ENCODE data around the gene SPARC.
"Not testable (repeated sequence)": the region's sequence is repeated elsewhere in the genome, so short reads cannot be mapped to it uniquely, and the experiment has no call there.

Gene SPARC

GRCh38 chr5:151700296-151700695 lies 13.6 kb upstream of the SPARC start:
- DNase-seq, result no peak

DNA sequence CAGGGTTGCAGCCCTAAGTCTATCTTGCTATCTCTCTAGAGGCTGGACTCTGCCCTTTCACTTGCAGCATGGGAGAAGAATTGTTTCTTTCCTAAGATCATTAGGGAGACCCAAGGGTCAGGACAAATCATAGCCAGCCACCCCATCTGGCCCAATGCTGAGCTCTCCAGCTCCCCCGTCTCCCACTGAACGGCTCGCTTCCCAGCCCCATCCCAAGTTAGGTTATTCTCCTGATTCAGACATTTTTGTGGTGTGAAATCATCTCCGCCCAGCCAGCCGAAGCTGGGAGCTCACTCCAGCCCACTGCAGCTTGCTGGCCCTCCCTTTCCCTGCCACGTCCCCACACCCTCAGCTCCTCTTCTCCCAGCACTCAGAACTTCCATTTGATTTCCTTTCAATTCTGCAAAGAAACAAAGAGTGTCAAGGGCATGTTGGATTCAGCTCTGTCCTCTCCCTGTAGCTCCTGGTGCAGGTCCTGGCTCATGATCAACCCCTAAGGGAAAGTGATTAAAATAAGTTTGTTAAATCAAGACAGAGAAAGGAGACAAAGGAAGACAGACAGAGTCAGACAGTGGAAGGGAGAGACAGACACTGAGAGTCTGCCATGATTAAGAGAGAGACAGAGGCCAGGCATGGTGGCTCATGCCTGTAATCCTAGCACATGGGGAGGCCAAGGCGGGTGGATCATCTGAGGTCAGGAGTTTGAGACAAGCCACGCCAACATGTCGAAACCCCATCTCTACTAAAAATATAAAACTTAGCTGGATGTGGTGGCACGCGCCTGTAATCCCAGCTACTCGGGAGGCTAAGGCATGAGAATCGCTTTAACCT lies 12.6 kb upstream of the SPARC start:
- no peak for DNase-seq

DNA sequence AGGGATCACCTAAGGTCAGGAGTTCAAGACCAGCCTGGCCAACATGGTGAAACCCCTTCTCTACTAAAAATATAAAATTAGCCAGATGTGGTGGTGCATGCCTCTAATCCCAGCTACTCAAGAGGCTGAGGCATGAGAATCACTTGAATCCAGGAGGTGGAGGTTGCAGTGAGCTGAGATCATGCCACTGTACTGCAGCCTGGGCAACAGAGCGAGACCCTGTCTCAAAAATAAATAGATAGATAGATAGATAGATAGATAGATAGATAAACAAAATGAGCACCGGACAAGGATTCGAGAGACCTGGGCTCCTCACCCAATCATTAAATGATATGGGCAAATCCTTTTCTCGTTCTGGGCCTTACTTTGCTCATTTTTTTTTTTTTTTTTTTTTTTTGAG lies 11.4 kb upstream of the SPARC start:
- DNase-seq, result not testable (repeated sequence)

DNA sequence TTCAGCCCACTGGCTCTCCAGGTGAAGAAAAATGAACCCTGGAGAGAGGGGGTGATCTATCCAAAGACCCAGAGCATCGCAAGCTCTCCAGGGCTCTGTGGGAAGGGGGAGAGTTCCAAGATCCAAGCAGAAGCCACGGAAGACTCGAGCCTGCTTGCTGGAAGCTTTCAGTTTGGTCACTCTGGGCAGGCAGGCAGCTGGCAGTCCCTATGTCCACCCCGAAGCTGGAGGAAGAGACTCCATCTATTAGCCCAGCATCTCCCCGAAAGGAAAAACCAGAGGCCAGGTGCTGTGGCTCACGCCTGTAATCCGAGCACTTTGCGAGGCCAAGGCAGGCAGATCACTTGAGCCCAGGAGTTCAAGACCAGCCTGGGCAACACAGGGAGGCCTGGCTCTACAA lies 10.7 kb upstream of the SPARC start:
- DNase-seq, result no peak

DNA sequence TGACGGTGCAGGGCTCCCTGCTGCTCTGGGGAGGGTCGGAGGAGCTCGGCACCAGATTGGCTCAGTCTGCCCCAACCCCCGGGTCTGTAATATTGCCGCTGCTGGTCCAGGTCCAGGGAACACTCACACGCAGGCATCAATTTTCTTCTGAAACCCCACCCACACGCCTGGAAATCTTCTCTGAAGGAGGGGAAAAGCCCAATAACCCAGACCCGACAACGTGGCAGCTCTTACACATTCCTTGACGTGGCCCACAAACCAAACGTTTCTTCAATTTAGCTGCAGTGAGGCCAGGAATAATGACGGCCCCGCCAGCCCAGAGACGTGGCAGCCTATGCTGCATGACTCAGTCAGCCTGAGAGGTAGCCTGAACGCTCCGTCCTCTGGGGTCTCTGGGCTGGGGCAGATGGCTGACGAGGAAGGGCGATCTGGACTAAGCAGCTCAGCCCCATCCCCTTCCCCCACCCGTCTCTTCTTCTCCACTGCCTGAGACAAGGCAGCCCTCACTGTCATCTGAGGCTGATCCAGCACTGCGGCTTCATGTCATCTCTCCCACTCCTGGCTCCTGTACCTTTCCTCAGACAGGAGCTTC lies 9.9 kb upstream of the SPARC start:
- no peak for DNase-seq

DNA sequence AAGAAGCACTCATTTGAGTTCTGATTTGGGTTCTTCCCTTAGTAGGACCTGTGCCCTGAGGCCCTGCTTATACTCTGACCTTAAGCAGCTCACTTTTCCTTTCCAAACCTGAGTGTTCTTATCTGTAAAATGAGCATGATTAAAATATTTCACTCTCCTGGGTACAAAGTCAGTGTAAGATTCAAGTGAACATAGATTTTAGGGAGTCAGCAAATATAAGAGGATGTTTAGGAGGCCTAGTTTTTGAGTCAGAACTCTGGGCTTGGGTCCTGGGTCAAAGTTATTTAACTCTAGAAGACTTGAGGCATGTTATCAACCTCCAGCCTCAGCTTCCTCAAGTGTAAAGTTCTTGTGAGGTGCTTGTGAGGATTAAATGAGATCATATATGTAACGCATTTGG lies 8.7 kb upstream of the SPARC start:
- no peak for DNase-seq

DNA sequence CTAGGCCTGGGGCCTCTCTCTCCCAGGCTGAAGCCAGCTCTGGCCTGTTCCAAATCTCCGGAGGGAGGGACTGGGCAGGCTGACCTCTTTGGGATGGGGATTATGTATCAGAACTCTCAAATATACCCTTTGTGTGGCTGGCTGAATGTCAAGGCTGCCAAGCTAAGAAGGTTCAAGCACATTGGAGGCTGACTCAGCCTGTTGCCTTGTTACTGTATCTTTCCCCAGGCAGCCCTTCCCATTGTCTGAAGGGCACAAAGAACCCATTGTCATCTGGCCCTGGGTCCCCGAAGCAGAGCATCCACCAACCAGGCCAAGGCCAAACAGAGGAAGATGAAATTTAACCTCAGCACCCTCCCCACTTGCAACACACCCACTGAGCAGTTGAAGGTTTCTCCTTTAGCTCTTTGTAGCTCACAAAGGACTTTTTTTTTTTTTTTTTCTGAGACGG lies 7.3 kb upstream of the SPARC start:
- no peak for DNase-seq

- no peak for DNase-seq
Measured at GRCh38 chr5:151692312-151692711, 5.6 kb upstream of the SPARC start.

GRCh38 chr5:151691706-151692105 lies 5.0 kb upstream of the SPARC start:
- DNase-seq, result no peak

GRCh38 chr5:151689591-151689990 lies 2.9 kb upstream of the SPARC start:
- DNase-seq, result not testable (repeated sequence)

DNA sequence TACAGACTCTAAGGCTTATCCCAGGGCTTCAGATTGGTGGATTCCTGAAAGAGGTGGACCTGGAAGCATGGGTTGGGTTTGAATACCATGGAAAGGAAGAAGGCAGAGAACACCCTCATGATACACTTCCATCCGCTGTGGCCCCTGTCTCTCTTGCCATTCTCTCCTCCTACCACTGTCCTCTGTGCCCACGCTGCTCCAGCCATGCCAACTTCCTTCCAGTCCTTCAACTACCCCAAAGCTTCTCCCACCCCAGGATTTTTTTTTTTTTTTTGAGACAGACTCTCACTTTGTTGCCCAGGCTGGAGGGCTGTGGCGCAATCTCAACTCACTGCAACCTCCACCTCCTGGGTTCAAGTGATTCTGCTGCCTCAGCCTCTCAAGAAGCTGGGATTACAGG lies 1.7 kb upstream of the SPARC start:
- DNase-seq, result no peak

DNA sequence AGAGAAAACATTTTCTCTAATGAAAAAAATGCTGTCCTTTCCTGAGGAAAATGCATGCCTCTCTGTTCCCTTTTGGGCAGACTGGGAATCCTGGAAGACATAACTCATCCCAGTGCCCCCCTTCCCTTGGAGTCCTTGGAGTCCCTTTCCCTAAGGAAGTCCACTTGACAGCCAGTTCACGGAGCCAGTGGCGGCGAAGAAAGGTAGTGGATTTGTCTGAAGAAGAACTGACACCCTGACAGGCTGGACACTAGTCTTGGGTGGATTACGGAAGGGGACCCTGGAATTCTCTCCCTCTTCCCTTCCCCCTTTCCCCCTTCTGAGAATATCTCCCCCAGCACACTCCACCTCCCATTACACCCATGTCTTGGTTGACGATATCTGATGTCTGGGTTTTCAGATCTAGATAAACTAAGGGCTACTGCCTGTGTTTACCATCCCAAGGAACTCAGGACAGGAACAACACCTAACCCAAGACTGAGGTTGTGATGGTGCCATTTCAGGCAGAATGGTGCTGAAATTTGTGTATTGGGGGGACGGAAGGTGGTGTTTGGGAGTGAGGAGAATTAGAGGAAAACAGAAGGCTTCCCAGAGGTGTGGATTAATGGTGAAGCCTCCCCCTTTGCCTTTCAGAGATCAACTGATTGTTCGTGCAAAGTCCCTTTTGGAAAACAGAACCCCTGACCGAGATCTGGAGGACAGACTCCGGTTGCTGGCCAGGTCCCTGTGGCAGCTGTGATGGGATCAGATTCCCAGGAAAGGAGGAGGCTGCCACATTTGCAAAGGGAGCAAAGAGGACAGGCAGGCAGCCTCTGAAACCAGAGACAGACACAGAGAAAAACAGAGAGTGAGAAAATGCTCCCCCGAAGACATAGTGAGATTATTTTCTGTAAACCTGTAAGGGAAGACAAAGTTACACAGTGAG lies 704 bp downstream of the SPARC start:
- no peak for DNase-seq

DNA sequence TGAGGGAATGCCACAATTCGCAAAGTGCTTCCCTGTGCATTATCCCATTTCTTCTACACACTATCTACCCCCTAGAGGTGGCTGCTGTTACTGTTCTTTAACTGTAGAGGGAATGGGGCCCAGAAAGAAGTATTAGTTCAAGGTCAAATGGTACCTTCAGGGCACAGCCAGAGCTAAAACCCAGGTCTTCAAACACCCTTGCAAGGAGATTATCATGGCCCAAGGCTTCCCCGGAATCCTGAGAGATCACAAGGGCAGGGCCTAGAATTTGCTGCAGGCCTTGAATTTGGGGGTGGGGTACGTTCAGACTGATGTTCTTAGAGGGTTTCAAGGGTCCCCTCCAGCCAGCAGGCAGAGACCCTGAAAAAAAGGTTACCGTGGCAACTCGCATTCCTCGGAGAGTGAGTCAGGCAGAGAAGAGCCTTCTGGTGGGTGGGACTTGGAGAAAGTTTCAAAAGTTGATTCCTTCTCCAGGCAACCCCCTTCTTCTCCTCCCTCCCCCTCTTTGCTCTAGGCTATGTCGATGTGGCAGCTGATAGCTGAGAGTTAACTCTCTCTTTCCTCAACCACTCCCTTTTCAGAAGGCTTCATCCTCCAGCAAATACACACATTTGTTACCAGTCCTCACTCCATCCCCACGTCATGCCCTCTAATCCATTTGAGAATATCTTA lies 1.9 kb downstream of the SPARC start:
- no peak for DNase-seq

DNA sequence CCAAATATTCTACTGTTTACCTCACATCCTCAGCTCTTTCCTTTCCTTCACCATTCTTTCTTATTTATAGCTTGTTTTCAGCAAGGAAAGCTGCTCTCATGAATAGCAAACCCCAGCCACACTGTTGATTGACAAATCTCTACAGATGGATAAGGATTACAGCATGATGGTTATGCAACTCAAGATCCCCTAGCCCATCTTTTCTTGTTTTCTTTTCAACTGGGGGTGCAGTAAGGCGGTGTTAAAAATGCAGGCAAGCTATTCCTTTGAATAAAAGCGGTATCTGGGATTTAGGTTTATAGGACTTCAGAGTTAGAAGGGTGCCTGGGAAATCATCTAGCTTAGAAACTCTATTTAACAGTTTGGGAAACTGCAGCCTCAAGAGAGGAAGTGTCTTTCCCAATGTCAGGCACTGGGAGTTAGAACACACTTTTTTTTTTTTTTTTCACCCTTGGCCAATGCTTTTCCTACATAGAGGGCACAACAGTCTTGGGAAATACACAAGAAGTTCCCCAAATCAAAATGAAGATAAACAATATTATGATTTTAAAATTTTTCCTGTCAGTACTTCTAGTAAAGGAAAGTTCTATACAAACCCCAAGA lies 2.6 kb downstream of the SPARC start:
- no peak for DNase-seq

DNA sequence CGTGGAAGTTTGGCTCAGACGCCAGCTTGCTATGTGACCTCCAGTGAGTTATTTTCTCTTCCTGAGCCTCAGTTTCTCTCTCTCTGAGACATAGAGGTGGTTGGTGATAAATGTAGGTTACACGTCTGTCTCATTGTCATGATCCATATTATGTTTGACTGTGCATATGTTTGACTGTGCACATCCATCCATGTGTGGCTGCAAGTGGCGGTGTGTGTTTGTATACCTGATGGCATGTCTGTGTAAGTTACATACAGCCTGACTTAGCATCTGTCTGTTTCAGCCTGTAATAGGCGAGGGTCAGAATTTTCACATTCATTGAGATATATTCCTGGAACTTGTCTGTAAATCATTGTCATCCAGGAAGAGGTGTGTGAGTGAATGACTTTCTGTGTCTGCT lies 3.3 kb downstream of the SPARC start:
- DNase-seq, result no peak

GRCh38 chr5:151682751-151683331 lies 3.9 kb downstream of the SPARC start:
- no peak for DNase-seq

- no peak for DNase-seq
Measured at GRCh38 chr5:151682240-151682639, 4.5 kb downstream of the SPARC start.

DNA sequence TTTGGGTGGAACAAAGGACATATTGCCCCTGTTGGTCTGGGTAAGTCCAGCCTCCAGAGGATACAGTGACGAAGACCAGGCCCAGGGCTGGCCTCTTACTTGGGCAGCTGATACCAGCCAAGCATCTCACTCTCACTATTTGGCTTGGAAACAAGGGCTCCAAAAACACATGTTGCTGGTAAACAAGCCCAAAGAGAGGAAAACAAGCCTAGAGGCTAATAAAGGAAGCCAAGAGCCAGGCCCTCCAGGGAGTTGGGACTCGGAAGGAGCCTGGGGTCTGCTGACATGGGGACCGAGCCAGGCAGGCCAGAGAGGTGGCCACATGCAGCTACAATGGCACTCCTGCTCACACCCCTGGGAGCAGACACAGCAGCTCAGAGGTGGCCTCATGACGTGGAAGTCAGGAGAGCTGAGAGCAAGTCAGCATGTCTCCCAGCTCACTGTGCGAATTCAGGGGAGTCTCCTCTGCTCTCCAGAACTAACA lies 5.7 kb downstream of the SPARC start:
- DNase-seq, result no peak

- not testable (repeated sequence) for DNase-seq
Measured at GRCh38 chr5:151680156-151680505, 6.6 kb downstream of the SPARC start.

DNA sequence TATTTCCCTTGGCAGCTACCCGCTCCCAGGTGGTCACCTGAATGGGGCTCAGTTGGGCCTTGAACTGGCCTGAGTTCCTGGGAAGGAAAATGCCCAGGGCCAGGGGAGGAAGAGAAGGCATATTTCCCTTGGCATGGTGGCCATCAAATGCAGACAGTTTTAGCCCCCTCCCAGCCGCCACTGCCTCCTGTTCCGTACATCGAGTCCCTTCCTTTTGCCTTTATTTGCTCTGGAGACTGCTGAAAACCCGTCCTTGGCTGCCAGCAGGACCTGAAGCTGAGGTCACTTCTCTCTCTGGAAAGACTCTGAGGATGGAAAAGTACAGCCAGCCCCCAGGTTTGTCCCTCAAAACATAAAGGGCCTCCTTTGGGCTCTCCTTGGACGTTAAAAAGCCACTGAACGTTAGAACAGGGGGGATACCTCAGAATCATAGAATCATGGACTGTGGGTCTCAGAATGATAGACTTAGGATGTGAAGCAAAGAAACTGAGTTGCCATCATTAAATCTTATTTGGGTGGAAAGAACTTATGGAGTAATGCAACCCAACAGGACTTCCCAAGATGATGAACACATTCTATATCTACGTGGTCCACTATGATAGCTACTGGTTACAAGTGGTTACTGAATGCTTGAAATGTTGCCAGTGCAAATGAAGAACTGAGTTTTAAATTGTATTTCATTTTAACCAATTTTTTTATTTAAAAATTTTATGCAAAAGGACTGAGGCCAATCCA lies 7.1 kb downstream of the SPARC start:
- DNase-seq, result no peak

DNA sequence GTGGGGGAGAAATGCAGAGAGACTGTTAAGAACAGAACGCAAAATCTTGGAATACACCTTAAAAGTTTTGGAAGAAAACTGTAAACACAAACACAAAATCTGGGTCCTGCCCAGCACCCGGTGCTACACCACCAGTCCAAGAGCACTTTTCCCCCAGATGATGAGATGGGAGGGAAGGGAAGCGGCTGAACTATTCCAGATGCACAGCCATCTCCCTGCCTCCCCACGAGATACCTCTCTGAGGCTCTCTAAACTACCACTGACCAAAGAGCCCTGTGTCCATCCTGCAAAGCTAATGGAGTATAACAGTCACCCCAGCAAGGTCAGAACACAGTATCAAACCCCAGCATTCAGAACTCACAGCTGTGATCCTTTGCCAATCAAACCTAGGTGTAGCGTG lies 8.0 kb downstream of the SPARC start:
- DNase-seq, result no peak
